HCT116 (cell line): ENCODE measurements around the gene TMEM91.

Experiments
- CEBPB ChIP-seq: IDR thresholded peaks from 2 replicates; pipeline ENCODE4 v1.6.1; 2012; ENCODE audit warnings: low read depth
- CTCF ChIP-seq, 3 experiments: fragments of 200-600 bp in 1 of 3; sonication (generic) in 1 of 3; IDR thresholded peaks in 2 of 3; conservative IDR thresholded peaks in 1 of 3; 2 replicates each; pipeline ENCODE4 v1.5.1; 2012 to 2017; ENCODE audit warnings: low read depth in 2 of 3, low read length in 2 of 3, antibody characterized with exemption in 1 of 3, borderline replicate concordance in 1 of 3, control low read depth in 1 of 3, mild to moderate bottlenecking in 1 of 3, mixed read lengths in 1 of 3, mixed run types in 1 of 3, moderate library complexity in 1 of 3; ENCODE audit not compliant: insufficient read depth in 1 of 3
- RAD21 ChIP-seq: IDR thresholded peaks from 2 replicates; pipeline ENCODE4 v1.6.1; 2012; ENCODE audit warnings: low read depth, mild to moderate bottlenecking

- no peak for TF ChIP-seq CTCF (IDR thresholded peaks at IDR 0.05 in 2 of 3, conservative IDR thresholded peaks at IDR 0.05 in 1 of 3; ENCODE audit: borderline replicate concordance in 1 of 3, insufficient read depth in 1 of 3, low read depth in 2 of 3, low read length in 2 of 3)
- TF ChIP-seq RAD21, result no peak
- TF ChIP-seq CEBPB, result no peak
Observed at GRCh38 chr19:41355035-41355434, 21.3 kb upstream of the TMEM91 start.
